ENCODE results near the gene CCN6.
"Not testable (repeated sequence)": the region's sequence is repeated elsewhere in the genome, so short reads cannot be mapped to it uniquely, and the experiment has no call there.

Gene CCN6

DNA sequence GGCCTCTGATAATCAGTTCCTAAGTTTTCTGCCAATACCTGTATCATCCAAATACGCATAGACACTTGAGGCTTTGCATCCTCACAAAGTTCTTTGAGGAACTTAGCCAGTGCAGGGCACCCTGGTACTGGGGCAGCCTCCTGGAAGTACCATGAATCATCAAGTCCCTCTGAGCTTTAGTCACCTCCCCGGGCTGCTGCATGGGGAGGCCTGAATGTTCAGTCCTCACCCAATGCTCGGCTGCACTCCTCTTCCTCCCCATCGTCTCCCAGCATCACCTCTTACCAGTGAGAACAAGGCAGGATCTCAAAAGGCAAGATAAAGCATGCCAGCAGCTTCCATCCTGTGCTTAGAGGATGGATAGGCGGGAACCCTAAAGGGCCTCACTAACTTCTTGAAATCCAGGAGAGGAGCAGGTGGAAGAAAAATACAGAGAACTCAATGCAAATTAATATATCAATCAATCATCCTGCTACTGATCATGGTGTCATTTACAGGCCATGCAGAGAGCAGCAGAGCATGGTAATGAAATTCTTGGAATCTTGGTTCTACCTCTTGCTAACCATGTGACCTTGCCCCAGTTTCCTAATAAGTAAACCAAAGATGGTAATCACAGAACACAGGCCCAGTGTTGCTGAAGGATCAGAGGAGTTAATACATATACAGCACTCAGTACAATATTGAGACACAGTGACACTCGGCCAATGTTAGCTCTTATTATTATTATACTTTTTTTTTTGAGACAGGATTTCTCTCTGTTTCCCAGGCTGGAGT lies 4.7 kb upstream of the CCN6 start:
- no peak for DNase-seq (ENCODE audit: low read depth)
- no peak overlapping the region for H3K4me3 ChIP-seq (ENCODE audit: low read length)
- TF ChIP-seq, protein P1, sequence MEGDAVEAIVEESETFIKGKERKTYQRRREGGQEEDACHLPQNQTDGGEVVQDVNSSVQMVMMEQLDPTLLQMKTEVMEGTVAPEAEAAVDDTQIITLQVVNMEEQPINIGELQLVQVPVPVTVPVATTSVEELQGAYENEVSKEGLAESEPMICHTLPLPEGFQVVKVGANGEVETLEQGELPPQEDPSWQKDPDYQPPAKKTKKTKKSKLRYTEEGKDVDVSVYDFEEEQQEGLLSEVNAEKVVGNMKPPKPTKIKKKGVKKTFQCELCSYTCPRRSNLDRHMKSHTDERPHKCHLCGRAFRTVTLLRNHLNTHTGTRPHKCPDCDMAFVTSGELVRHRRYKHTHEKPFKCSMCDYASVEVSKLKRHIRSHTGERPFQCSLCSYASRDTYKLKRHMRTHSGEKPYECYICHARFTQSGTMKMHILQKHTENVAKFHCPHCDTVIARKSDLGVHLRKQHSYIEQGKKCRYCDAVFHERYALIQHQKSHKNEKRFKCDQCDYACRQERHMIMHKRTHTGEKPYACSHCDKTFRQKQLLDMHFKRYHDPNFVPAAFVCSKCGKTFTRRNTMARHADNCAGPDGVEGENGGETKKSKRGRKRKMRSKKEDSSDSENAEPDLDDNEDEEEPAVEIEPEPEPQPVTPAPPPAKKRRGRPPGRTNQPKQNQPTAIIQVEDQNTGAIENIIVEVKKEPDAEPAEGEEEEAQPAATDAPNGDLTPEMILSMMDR (conservative IDR thresholded peaks at IDR 0.05; ENCODE audit: low read depth, low read length) = no peak

GRCh38 chr6:112049996-112050395 lies 3.9 kb upstream of the CCN6 start:
- DNase-seq (ENCODE audit: low read depth) = no peak
- TF ChIP-seq, protein P1 (conservative IDR thresholded peaks at IDR 0.05; ENCODE audit: low read depth, low read length) = no peak
- no peak overlapping the region for H3K4me3 ChIP-seq (ENCODE audit: low read length)

DNA sequence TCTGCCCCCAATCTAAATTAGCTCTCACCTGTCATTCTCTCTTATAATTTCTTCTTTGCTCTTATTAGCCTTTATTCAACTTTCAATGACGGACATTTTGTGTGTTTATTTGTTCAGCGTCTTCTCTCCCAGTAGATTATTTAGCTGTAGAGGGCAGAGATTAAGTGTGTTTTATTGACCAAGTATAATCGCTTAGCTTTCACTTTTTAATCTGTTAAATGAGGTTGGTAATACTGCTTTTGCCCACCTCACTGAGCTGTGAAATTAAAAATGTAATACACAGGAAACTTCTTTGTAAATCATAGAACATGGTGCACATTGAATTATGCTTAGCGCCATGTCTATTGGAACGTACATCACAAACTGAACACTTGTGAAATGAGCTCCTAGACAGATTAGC lies 3.5 kb upstream of the CCN6 start:
- H3K4me3 ChIP-seq (ENCODE audit: low read length) = no peak overlapping the region
- TF ChIP-seq, protein P1 (conservative IDR thresholded peaks at IDR 0.05; ENCODE audit: low read depth, low read length) = no peak
- DNase-seq (ENCODE audit: low read depth) = no peak

GRCh38 chr6:112051251-112051740 lies 2.6 kb upstream of the CCN6 start:
- not testable (repeated sequence) for H3K4me3 ChIP-seq (ENCODE audit: low read length); DNase-seq (ENCODE audit: low read depth)

DNA sequence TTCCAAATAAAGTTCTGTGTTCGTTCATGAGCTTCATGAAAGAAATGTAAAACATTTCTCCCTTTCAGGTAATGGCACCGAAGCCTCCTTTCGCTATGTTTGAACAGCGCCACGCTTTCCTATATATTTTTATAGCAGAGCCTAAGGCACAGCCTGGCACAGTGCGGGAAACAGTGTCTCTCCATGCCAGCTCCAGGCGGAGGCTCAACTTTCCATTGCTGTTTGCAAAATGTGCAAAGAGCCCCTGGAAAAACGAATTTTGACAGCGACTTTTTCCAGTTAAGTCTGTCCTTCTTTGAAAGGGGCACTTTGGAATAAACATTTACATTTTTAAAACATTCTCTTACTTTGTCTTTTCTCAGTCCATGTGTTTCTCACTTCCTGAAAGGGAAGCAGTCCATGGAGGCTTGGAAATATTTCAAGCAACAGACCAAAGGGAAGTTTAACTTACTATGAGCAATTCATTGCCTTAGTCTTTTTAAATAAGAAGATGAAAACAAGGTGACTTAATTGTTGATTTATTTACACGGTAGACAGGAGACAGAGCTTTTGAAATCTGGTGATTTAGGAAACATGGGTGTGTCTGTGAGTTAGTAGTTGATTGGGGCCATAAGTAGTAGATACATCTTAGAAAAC lies 769 bp downstream of the CCN6 start:
- no peak for DNase-seq (ENCODE audit: low read depth)
- TF ChIP-seq, protein P1 (conservative IDR thresholded peaks at IDR 0.05; ENCODE audit: low read depth, low read length) = no peak
- H3K4me3 ChIP-seq (ENCODE audit: low read length) = no peak overlapping the region

DNA sequence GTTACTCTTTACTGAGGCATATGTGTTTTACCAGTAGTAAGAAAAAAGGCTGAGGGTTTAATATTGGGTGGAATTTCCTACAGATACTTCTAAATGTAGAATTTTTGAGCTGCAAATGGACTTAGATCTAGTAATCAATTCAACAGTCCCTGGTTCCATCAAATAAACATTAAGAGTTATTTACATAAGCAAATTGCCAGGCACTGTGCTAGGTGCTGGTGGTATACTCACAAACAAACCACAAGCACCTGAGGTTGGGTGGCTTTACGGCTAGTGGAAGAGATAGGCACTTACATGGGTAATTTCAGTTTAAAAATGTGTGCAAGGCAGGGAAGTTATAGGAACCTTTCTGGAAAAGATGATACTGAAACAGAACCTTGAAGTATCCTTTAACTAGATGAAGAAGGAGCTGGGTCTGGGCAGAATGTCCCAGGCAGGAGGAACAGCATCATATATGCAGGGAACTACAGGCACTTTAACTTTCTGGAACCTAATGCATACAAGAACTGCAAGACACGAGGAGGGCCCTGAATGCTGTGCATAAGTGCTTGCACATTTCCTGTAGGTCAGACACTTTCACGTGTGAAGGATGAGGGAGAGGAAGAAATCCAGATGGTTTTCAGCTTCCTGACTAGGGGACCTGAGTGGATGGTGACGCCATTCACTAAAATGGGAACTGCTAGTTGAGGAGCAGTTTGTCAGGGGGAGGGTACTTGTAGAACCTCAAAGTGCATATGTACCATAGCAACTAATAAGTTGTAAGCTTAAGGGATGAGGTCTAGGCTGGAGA lies 4.5 kb downstream of the CCN6 start:
- TF ChIP-seq, protein P1 (conservative IDR thresholded peaks at IDR 0.05; ENCODE audit: low read depth, low read length) = no peak
- no peak for DNase-seq (ENCODE audit: low read depth)
- H3K4me3 ChIP-seq (ENCODE audit: low read length) = no peak overlapping the region

GRCh38 chr6:112061605-112062004 lies 7.7 kb downstream of the CCN6 start:
- H3K4me3 ChIP-seq (ENCODE audit: low read length) = no peak overlapping the region
- DNase-seq (ENCODE audit: low read depth) = no peak
- TF ChIP-seq, protein P1 (conservative IDR thresholded peaks at IDR 0.05; ENCODE audit: low read depth, low read length) = no peak
